GM23338 (cell line): ENCODE results near the gene NTM.

Experiments used
- CREB1 ChIP-seq: fragments of 250-450 bp; sonication (Bioruptor Pico); IDR thresholded peaks from 2 replicates; pipeline ENCODE4 v1.5.0; 2020; ENCODE audit warnings: low read depth, mild to moderate bottlenecking, moderate library complexity
- ETS1 ChIP-seq: IDR thresholded peaks from 2 replicates; pipeline ENCODE4 v1.6.1; 2016; ENCODE audit warnings: antibody characterized with exemption
- EZH2 ChIP-seq: fragments of 200-600 bp; sonication (generic); IDR thresholded peaks from one replicate; pipeline ENCODE4 v1.8.0; 2017; ENCODE audit warnings: antibody characterized with exemption, mild to moderate bottlenecking, low read depth; ENCODE audit not compliant: unreplicated experiment
- EZH2phosphoT487 ChIP-seq: fragments of 200-600 bp; sonication (generic); IDR thresholded peaks from one replicate; pipeline ENCODE4 v1.8.1; 2018; ENCODE audit warnings: antibody characterized with exemption; ENCODE audit not compliant: unreplicated experiment
- JUNB ChIP-seq: IDR thresholded peaks from one replicate; pipeline ENCODE4 v1.6.1; 2016; ENCODE audit warnings: antibody characterized with exemption; ENCODE audit not compliant: unreplicated experiment
- POLR2AphosphoS5 ChIP-seq: IDR thresholded peaks from 2 replicates; pipeline ENCODE4 v1.6.1; 2016; ENCODE audit warnings: antibody characterized with exemption, low read depth
- TF ChIP-seq, protein P1 (sequence below), 2 experiments: fragments of 200-600 bp in 1 of 2; sonication (generic) in 1 of 2; conservative IDR thresholded peaks; 2 replicates each; pipeline versions ENCODE4 v1.5.1 to v1.6.1; 2016 to 2017; ENCODE audit warnings: antibody characterized with exemption in 2 of 2, low read depth in 2 of 2, mild to moderate bottlenecking in 2 of 2, moderate library complexity in 1 of 2
- TF ChIP-seq, protein P2 (sequence below): IDR thresholded peaks from one replicate; pipeline ENCODE4 v1.6.1; 2018; ENCODE audit warnings: antibody characterized with exemption; ENCODE audit not compliant: unreplicated experiment

- TF ChIP-seq, protein P1, sequence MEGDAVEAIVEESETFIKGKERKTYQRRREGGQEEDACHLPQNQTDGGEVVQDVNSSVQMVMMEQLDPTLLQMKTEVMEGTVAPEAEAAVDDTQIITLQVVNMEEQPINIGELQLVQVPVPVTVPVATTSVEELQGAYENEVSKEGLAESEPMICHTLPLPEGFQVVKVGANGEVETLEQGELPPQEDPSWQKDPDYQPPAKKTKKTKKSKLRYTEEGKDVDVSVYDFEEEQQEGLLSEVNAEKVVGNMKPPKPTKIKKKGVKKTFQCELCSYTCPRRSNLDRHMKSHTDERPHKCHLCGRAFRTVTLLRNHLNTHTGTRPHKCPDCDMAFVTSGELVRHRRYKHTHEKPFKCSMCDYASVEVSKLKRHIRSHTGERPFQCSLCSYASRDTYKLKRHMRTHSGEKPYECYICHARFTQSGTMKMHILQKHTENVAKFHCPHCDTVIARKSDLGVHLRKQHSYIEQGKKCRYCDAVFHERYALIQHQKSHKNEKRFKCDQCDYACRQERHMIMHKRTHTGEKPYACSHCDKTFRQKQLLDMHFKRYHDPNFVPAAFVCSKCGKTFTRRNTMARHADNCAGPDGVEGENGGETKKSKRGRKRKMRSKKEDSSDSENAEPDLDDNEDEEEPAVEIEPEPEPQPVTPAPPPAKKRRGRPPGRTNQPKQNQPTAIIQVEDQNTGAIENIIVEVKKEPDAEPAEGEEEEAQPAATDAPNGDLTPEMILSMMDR (conservative IDR thresholded peaks at IDR 0.05; ENCODE audit: low read depth in 2 of 2), result no peak
- TF ChIP-seq, protein P2, sequence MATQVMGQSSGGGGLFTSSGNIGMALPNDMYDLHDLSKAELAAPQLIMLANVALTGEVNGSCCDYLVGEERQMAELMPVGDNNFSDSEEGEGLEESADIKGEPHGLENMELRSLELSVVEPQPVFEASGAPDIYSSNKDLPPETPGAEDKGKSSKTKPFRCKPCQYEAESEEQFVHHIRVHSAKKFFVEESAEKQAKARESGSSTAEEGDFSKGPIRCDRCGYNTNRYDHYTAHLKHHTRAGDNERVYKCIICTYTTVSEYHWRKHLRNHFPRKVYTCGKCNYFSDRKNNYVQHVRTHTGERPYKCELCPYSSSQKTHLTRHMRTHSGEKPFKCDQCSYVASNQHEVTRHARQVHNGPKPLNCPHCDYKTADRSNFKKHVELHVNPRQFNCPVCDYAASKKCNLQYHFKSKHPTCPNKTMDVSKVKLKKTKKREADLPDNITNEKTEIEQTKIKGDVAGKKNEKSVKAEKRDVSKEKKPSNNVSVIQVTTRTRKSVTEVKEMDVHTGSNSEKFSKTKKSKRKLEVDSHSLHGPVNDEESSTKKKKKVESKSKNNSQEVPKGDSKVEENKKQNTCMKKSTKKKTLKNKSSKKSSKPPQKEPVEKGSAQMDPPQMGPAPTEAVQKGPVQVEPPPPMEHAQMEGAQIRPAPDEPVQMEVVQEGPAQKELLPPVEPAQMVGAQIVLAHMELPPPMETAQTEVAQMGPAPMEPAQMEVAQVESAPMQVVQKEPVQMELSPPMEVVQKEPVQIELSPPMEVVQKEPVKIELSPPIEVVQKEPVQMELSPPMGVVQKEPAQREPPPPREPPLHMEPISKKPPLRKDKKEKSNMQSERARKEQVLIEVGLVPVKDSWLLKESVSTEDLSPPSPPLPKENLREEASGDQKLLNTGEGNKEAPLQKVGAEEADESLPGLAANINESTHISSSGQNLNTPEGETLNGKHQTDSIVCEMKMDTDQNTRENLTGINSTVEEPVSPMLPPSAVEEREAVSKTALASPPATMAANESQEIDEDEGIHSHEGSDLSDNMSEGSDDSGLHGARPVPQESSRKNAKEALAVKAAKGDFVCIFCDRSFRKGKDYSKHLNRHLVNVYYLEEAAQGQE, result no peak
- TF ChIP-seq ETS1 (no peak), POLR2AphosphoS5 (no peak), EZH2 (no peak), EZH2phosphoT487 (no peak), JUNB (no peak), CREB1 (CRISPR knock-in tag) (no peak)
Observed at GRCh38 chr11:132231656-132232347, 861.4 kb downstream of the NTM start.
